Measurements from ENCODE around the gene FOXF1.
A peak's percentile ranks its signal among the peaks of the same experiment; 100 is the strongest.

FOXF1 gene

DNA sequence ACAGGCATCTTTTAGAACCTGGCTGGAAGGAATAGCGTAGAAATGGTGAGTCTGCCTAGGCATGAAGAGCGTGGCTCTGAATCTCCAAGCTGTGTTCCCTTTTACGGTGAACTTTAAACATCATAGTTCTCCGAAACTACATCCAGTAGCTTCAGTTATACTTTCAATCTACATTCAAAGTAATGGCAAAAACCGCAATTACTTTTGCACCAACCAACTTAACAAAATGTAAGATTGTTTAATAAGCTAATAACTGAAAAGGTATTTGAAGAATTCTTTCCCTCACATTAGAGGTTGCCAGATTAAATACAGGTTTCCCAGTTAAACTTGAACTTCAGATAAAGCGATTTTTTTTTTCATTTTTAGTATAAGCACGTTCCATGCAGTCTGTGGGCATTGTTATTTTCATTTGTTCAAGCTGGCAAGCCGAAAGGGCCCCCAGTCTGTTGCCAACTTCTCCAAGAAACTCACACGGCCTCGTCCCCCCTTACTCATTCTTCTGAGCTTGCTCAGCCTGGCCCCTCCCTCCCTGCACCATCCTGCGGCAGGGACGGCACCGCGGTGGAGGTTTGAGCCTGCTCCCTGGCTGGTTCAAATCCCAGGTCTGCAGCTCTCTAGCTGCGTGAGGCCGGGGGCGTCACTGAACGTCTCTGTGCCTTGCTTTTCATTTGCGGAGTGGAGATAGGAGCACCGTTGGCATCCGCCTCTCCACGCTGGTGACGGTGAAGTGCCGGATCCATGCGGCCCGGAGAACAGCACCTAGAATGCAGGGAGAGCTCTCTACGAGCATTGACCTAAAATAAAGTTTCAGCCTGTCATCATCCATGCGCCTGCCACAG, 48.2 kb downstream of the FOXF1 start:
- FAIRE-seq: no peak

DNA sequence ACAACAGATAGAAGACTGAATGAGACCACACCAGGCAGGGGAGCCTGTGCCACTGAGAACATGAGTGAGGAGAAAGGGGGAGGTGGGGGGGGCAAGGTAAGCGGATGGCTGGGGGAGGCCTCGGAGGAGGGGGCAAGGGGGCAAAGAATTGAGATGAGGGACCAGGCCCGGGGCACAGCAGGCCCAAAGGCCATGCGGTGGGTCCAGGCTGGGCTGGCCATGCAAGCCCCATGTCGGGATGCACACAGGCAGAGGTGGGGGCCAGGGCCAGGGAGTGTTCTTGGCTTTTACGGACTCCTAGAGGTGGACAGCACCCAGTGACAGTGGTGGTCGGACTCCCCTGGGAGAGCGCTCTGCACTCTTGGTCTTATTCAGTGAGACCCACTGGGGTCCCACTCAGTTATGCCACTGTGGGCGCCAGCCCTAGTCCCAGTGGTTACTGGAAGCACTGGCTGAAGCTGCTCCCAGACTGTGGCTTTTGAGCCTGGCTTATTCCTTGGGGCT, 49.5 kb downstream of the FOXF1 start:
- no peak for FAIRE-seq

DNA sequence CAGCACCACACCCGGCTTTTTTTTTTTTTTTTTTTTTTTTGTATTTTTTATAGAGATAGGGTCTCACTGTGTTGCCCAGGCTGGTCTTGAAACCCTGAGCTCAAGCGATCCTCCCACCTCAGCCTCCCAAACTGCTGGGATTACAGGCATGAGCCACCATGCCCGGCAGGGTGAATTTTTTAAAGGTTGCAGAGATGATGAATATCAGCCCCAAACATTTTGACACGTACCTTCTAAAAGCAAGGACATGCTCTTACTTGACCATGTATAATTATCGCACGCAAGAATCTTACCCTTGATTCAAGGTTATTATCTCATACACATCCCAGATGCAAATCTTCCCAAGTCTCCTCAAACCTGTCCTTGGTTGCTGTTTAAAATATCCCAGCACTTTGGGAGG, 52.0 kb downstream of the FOXF1 start:
- FAIRE-seq: no peak

DNA sequence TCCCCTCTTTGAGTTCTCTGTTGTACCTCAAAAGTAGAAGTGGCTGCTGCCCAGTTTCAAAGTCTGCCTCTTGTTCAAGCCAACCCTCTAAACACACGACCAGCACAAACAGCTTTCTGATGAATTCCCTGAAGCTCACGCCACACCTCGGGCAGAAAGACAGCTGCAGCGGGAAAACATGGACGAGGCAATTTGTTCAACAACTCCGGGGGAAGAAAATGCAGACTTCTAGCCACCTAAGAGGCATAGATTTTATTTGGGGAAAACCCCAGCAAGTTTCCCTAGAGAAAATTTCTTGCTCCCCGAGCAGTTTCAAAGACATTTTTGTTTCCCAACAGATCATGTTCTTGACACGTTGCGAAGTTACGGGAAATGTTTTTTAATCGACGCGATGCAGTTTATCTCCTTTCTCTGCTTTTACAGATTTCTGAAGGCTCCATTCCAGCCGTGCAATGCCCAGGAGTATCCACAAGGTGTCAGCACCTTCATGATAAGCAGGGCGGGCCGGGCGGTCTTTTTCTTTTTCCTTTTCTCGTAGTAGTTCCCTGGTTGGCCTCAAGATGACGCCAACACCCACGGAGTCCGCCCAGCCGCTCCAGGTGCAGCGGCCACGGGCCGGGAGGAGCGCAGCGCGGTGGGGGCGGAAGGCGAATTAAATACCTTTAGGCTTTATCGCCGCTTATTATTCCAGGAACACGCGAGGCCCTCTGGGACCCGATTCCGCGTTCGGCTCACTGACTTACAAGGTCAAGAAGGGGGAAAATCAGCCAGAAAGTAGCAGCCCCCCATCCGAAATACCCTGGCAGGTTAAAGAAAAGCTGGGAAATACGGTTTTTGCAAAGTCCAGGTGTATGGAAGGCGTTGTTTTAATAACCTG, 53.4 kb downstream of the FOXF1 start:
- FAIRE-seq: peak; percentile 93
